Progenitor cell of endocrine pancreas (in vitro differentiated cells): Measurements from ENCODE around the gene ROR2. TPM values are rescaled to one million over a fixed set of nuclear protein-coding genes. Genes with fewer than 3 reads are reported as not detected.

Source experiments
- DNase-seq: peaks from one replicate; pipeline ENCODE4 v3.0.0; 2021; ENCODE audit warnings: low spot score; ENCODE audit not compliant: unreplicated experiment
- H3K27ac Mint-ChIP-seq: 2 replicates; pipeline ENCODE4 v1.8.0; 2021; ENCODE audit warnings: mild to moderate bottlenecking, moderate library complexity, mixed read lengths
- H3K27me3 Mint-ChIP-seq: 2 replicates; pipeline ENCODE4 v1.8.0; 2021; ENCODE audit warnings: mixed read lengths
- H3K36me3 Mint-ChIP-seq: 2 replicates; pipeline ENCODE4 v1.8.0; 2022; ENCODE audit warnings: mixed read lengths; ENCODE audit not compliant: insufficient read depth
- H3K4me1 Mint-ChIP-seq: 2 replicates; pipeline ENCODE4 v1.8.0; 2021; ENCODE audit warnings: low read depth, mixed read lengths
- H3K4me3 Mint-ChIP-seq: 2 replicates; pipeline ENCODE4 v1.8.0; 2021; ENCODE audit warnings: low read depth, mild to moderate bottlenecking, moderate library complexity, mixed read lengths
- H3K9me3 Mint-ChIP-seq: 2 replicates; pipeline ENCODE4 v1.8.0; 2021; ENCODE audit warnings: low read depth, mixed read lengths
- total RNA-seq: library from RNA; stranded (reverse); gene quantifications from 2 replicates; pipeline ENCODE4 v1.2.1, GENCODE V29; 2021
- TF ChIP-seq, protein P1 (sequence below): fragments of 200-600 bp; sonication (generic); IDR thresholded peaks from one replicate; pipeline ENCODE4 v1.5.0; 2021; ENCODE audit warnings: antibody characterized with exemption, mild to moderate bottlenecking; ENCODE audit not compliant: unreplicated experiment

The ROR2 gene
- total RNA-seq, 1 donor from 2014 or later = 23.6 TPM

DNA sequence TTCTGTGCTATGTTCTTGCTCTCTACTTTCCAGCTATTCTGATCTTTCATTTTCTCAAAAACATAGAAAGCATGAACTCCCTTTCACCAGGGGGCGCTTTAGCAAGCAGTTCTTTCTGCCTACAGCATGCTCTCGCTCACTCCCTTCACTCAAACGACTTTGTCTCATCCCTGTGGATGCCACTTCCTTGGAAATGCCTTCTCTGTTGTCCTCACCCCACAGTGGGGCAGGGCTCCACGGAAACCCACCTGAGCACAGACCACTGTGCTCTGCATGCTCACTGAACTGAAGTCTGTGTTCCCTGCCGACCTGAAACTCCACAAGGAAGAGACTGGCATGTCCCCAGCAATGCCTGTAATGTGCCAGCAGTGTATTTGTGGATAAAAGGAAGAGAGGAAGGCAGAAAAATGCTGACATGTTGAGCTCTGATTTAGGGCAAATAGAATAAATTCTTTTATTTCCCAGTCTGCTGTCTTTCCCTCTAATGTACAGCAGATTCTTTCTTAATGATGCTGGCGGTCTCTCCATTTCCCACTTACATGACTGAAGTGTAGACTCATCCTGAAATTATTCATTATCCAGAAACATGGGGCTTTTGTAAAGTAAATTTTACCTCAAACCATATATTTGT is 4.9 kb upstream of the ROR2 start:
- no peaks in the 10 kb centered on the region for H3K9me3 Mint-ChIP-seq
- peaks cover 31% of the 10 kb centered on the region for H3K27me3 Mint-ChIP-seq
- TF ChIP-seq, protein P1, sequence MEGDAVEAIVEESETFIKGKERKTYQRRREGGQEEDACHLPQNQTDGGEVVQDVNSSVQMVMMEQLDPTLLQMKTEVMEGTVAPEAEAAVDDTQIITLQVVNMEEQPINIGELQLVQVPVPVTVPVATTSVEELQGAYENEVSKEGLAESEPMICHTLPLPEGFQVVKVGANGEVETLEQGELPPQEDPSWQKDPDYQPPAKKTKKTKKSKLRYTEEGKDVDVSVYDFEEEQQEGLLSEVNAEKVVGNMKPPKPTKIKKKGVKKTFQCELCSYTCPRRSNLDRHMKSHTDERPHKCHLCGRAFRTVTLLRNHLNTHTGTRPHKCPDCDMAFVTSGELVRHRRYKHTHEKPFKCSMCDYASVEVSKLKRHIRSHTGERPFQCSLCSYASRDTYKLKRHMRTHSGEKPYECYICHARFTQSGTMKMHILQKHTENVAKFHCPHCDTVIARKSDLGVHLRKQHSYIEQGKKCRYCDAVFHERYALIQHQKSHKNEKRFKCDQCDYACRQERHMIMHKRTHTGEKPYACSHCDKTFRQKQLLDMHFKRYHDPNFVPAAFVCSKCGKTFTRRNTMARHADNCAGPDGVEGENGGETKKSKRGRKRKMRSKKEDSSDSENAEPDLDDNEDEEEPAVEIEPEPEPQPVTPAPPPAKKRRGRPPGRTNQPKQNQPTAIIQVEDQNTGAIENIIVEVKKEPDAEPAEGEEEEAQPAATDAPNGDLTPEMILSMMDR = peak; percentile 76
- no peaks in the 10 kb centered on the region for H3K36me3 Mint-ChIP-seq
- peak; percentile 39 for DNase-seq
- H3K4me1 Mint-ChIP-seq = peaks cover 15% of the 10 kb centered on the region
- no peak overlapping the region for H3K4me3 Mint-ChIP-seq
- H3K27ac Mint-ChIP-seq = no peak overlapping the region

DNA sequence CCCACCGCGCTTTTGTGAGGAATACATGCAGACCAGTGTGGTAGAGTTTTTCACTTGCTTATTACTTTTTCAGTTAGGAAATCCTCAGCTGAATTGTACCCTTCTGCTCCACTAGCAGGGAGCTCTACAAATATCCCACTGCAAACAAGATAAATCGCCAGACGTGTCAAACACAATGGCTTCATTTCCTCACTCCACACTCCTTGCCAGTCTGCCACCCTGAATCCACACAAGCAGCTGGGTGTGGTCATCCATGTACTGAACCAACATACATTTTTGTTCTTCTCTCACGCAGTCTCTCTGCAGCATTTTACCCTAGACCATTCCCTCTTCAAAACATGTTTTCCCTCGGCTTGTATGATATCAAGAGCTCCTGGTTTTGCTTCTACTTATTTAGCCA is 3.7 kb upstream of the ROR2 start:
- Mint-ChIP-seq H3K4me1 (peaks cover 15% of the 10 kb centered on the region), H3K27ac (no peak overlapping the region), H3K9me3 (no peaks in the 10 kb centered on the region), H3K4me3 (no peak overlapping the region), H3K27me3 (peaks cover 31% of the 10 kb centered on the region), H3K36me3 (no peaks in the 10 kb centered on the region)
- TF ChIP-seq, protein P1 = no peak
- DNase-seq = no peak

DNA sequence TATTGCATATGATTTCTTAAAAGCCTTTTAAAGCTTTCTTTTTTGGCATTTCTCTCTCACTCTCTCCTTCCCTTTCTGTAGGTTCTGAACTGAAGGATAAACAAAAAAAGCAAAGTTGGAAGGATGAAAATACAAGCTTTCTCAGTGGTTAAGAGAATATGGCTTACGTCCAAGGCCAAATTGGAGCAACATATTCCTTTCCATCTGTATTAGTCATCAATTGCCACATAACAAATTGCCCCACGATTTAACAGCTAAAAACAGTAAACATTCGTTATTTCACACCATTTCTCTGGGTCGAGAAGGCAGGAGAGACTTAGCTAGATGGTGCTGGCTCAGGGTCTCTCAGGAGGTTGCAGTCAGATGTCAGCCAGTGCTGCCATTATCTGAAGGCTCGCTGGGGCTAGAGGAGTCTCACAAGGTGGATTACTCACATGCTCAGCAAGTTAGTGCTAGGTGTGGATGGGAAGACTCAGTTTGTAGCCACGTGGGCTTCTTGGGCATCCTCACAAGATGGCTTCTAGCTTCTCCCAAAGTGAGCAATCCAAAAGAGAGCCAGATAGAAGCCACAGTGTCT is 2.0 kb upstream of the ROR2 start:
- peaks cover 34% of the 10 kb centered on the region for H3K27me3 Mint-ChIP-seq
- H3K27ac Mint-ChIP-seq = no peak overlapping the region
- no peak for DNase-seq
- H3K36me3 Mint-ChIP-seq = no peaks in the 10 kb centered on the region
- no peaks in the 10 kb centered on the region for H3K9me3 Mint-ChIP-seq
- H3K4me1 Mint-ChIP-seq = peaks cover 20% of the 10 kb centered on the region
- TF ChIP-seq, protein P1 = no peak
- H3K4me3 Mint-ChIP-seq = no peak overlapping the region

DNA sequence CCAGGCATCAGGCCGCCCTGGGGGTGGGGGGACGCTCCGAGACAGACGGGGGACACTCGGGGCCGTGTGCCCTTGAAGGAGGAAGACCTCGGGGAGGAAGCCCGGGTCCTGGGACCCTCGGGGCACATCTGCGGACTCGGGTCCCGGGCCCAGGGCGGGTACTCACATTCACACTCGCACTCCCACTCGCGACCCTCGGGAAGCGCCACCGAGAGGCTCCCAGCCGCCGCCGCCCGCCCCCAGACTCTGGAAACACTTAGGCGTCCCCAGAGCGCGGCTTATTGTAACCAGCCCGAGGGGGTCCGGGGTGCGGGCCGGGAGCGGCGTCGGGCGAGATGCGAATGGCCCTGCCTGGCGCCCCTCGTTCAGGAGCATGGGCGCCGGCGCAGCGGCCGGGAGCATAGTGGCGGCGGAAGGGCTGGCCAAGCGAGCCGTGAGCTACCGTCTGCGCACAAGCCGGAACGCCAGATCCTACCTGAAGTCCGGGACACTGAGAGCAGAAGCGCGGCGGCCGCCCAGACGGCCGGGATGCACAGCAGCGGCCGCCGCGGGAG is 559 bp downstream of the ROR2 start:
- Mint-ChIP-seq H3K4me1 (peaks cover 40% of the 10 kb centered on the region), H3K27ac (no peak overlapping the region), H3K4me3 (peak overlapping the region; percentile 71), H3K36me3 (no peaks in the 10 kb centered on the region), H3K27me3 (peaks cover 24% of the 10 kb centered on the region), H3K9me3 (no peaks in the 10 kb centered on the region)
- DNase-seq = peak; percentile 28
- TF ChIP-seq, protein P1 = no peak

DNA sequence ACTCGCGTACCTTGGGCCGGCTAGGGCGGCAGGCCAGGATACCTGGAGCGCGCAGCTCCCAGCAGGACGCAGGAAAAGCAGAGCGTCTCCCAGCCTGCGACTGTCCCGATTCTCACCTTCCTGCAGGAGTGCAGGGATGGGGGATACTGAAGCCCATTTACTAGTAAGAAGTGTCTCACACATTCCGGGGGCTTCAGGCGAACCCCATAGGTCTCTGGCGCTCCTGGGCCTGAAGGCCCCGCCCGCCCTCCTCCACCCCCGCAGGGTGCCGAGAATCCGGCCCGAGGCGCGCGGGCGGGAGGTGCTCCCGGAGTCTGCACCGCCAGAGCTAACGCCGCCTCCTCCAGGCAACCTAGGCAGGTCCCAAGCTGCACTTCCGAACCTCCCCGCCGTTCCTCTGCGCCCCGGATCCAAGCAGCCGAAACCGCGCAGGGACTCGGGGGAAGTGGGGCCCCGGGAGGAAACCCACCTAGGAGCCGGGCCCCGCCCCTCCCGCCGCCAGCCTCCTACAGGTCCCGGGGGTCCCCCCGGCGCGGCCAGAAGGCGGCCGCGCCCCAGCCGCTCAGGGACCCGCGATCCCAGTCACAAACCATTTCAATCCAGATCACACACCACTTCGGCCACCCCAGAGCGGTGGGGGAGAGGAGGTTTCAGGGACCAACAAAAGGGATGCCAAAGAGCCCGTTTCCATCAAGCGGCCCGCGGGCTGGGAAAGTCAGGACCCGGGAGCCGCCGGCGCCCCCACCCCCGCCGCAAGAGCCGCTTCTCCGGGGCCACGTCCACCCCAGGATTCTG is 1.2 kb downstream of the ROR2 start:
- TF ChIP-seq, protein P1 = peak; percentile 52
- H3K27ac Mint-ChIP-seq = no peak overlapping the region
- no peaks in the 10 kb centered on the region for H3K9me3 Mint-ChIP-seq
- peaks cover 37% of the 10 kb centered on the region for H3K4me1 Mint-ChIP-seq
- DNase-seq = peak; percentile 70
- no peaks in the 10 kb centered on the region for H3K36me3 Mint-ChIP-seq
- H3K27me3 Mint-ChIP-seq = peaks cover 22% of the 10 kb centered on the region
- peak overlapping the region; percentile 71 for H3K4me3 Mint-ChIP-seq
